ENCODE measurements around the gene FBXO3.

FBXO3 gene

DNA sequence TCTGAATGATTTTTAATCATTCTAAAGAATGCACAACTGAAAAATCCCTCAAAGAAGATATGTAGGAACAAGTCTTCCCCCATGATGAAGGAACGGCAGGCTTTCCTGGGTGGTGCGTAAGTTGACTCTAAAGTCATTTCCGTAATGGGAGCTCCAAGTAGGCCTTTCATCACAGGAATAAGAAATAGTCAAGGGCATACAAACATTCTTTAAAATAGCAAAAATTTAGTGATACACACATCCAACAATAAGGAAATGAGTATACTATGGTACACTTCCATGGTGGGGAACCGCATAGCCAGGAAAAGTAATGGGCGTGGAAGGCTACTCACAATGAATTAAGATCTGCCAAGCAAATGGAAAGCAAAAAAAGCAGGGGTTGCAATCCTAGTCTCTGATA, 48.8 kb downstream of the FBXO3 start:
- TF ChIP-seq, protein P1, sequence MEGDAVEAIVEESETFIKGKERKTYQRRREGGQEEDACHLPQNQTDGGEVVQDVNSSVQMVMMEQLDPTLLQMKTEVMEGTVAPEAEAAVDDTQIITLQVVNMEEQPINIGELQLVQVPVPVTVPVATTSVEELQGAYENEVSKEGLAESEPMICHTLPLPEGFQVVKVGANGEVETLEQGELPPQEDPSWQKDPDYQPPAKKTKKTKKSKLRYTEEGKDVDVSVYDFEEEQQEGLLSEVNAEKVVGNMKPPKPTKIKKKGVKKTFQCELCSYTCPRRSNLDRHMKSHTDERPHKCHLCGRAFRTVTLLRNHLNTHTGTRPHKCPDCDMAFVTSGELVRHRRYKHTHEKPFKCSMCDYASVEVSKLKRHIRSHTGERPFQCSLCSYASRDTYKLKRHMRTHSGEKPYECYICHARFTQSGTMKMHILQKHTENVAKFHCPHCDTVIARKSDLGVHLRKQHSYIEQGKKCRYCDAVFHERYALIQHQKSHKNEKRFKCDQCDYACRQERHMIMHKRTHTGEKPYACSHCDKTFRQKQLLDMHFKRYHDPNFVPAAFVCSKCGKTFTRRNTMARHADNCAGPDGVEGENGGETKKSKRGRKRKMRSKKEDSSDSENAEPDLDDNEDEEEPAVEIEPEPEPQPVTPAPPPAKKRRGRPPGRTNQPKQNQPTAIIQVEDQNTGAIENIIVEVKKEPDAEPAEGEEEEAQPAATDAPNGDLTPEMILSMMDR (IDR thresholded peaks at IDR 0.05; ENCODE audit: low read length, missing control alignments), result no peak
- H3K4me3 ChIP-seq (replicated peaks; ENCODE audit: low read depth, low read length), result no peak overlapping the region
- DNase-seq (ENCODE audit: low read depth), result no peak

DNA sequence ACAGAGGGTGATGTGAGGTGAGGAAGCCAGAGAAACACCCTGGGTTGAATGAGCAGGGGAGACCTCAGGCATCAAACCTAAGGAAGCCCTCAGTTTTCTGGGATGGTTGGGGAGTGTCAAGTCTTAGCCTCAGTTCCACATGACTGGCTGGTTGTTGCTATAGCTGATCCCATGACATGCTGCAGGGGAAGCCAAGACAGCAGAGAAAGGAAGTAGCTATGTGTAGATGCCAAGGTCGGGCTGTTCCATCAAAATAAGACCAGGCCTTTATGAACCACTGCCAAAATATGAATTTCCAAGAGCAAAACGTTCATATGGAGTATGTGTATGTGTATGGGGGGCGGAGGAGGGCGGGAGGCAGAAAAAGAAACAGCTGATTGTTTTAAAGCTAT, 49.7 kb downstream of the FBXO3 start:
- no peak overlapping the region for H3K4me3 ChIP-seq (replicated peaks; ENCODE audit: low read depth, low read length)
- peak; percentile 91 for DNase-seq (ENCODE audit: low read depth)
- TF ChIP-seq, protein P1 (IDR thresholded peaks at IDR 0.05; ENCODE audit: low read length, missing control alignments), result no peak

GRCh38 chr11:33723238-33723881, 51.0 kb downstream of the FBXO3 start:
- peak; percentile 98 for DNase-seq (ENCODE audit: low read depth)
- H3K4me3 ChIP-seq (replicated peaks; ENCODE audit: low read depth, low read length), result no peak overlapping the region
- TF ChIP-seq, protein P1 (IDR thresholded peaks at IDR 0.05; ENCODE audit: low read length, missing control alignments), result no peak

- TF ChIP-seq, protein P1 (IDR thresholded peaks at IDR 0.05; ENCODE audit: low read length, missing control alignments), result no peak
- H3K4me3 ChIP-seq (replicated peaks; ENCODE audit: low read depth, low read length), result no peak overlapping the region
- DNase-seq (ENCODE audit: low read depth), result peak; percentile 51
Measured at GRCh38 chr11:33722590-33723234, 51.6 kb downstream of the FBXO3 start.

GRCh38 chr11:33721984-33722383, 52.3 kb downstream of the FBXO3 start:
- DNase-seq (ENCODE audit: low read depth), result no peak
- TF ChIP-seq, protein P1 (IDR thresholded peaks at IDR 0.05; ENCODE audit: low read length, missing control alignments), result no peak
- H3K4me3 ChIP-seq (replicated peaks; ENCODE audit: low read depth, low read length), result no peak overlapping the region

DNA sequence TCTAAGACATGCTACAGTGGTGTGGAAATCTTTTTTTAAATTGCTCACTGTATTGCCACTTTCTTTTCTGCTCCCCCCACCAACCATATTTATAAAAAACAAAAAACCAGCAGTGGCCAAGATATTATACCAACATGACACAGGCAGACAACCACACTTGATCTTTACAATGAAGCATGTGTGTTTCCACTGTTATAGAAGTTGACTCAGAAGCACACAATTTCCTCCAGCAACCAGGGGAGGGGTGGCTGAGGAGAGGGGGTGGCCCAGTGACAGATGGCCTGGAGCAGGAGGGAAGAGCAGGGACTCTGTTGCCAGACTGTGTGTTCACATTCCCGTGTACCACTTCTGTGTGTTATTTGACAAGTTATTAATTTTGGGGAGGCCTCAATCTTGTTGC, 52.9 kb downstream of the FBXO3 start:
- H3K4me3 ChIP-seq (replicated peaks; ENCODE audit: low read depth, low read length), result no peak overlapping the region
- DNase-seq (ENCODE audit: low read depth), result peak; percentile 70
- TF ChIP-seq, protein P1 (IDR thresholded peaks at IDR 0.05; ENCODE audit: low read length, missing control alignments), result no peak

DNA sequence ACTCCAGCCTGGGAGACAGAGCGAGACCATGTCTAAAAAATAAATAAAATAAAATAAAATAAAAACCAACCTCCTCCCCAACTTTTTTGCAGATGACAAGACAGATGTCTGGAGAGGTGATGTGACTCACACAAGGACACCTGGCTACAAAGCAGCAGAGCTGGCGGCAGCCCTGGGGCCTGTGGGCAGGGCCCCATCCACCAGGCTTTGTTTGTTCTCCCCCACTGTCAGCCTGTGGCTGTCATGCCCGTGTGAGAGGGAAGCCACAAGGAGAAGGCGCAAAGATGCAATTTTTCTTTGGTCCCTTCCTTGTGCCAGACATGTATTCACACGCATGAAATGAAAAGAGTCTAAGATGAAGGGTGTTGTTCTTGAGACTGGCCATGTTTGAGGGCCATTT, 54.7 kb downstream of the FBXO3 start:
- H3K4me3 ChIP-seq (replicated peaks; ENCODE audit: low read depth, low read length), result no peak overlapping the region
- TF ChIP-seq, protein P1 (IDR thresholded peaks at IDR 0.05; ENCODE audit: low read length, missing control alignments), result no peak
- DNase-seq (ENCODE audit: low read depth), result no peak

All from fibroblast of pulmonary artery (primary cell).